ENCODE data around the gene UBFD1.

The UBFD1 gene

GRCh38 chr16:23528644-23529310, 28.8 kb upstream of the UBFD1 start:
- no peak overlapping the region for H3K9ac ChIP-seq (ENCODE audit: insufficient read length, low read depth)
- H3K9me3 ChIP-seq (ENCODE audit: insufficient read depth, low read length), result no peaks in the 10 kb centered on the region
- peaks cover 4% of the 10 kb centered on the region for H3K4me1 ChIP-seq (ENCODE audit: insufficient read depth, insufficient read length)
- no peak for DNase-seq (ENCODE audit: low read depth, low spot score)
- no peak for TF ChIP-seq ZNF274 (IDR thresholded peaks at IDR 0.05; ENCODE audit: low read depth, low read length)
- no peak for TF ChIP-seq YY1 (IDR thresholded peaks at IDR 0.05; ENCODE audit: insufficient read depth, insufficient read length)
- TF ChIP-seq SUZ12 (IDR thresholded peaks at IDR 0.05; ENCODE audit: extremely low read depth, insufficient read depth, insufficient read length), result no peak
- no peaks in the 10 kb centered on the region for H3K27me3 ChIP-seq (ENCODE audit: insufficient read depth, insufficient read length)
- no peak overlapping the region for H3K4me3 ChIP-seq (ENCODE audit: insufficient read length, low read depth)
- peaks cover 89% of the 10 kb centered on the region for H3K36me3 ChIP-seq (ENCODE audit: insufficient read depth, insufficient read length, low read length)

GRCh38 chr16:23530062-23530461, 27.5 kb upstream of the UBFD1 start:
- H3K9ac ChIP-seq (ENCODE audit: insufficient read length, low read depth), result no peak overlapping the region
- no peak overlapping the region for H3K4me3 ChIP-seq (ENCODE audit: insufficient read length, low read depth)
- TF ChIP-seq SUZ12 (IDR thresholded peaks at IDR 0.05; ENCODE audit: extremely low read depth, insufficient read depth, insufficient read length) (no peak), YY1 (IDR thresholded peaks at IDR 0.05; ENCODE audit: insufficient read depth, insufficient read length) (no peak), ZNF274 (IDR thresholded peaks at IDR 0.05; ENCODE audit: low read depth, low read length) (no peak)
- H3K36me3 ChIP-seq (ENCODE audit: insufficient read depth, insufficient read length, low read length), result peaks cover 89% of the 10 kb centered on the region
- no peak for DNase-seq (ENCODE audit: low read depth, low spot score)
- no peaks in the 10 kb centered on the region for H3K27me3 ChIP-seq (ENCODE audit: insufficient read depth, insufficient read length)
- peaks cover 4% of the 10 kb centered on the region for H3K4me1 ChIP-seq (ENCODE audit: insufficient read depth, insufficient read length)
- no peaks in the 10 kb centered on the region for H3K9me3 ChIP-seq (ENCODE audit: insufficient read depth, low read length)

GRCh38 chr16:23532448-23532847, 25.1 kb upstream of the UBFD1 start:
- Histone ChIP-seq H3K36me3 (ENCODE audit: insufficient read depth, insufficient read length, low read length) (peaks cover 92% of the 10 kb centered on the region), H3K27me3 (ENCODE audit: insufficient read depth, insufficient read length) (no peaks in the 10 kb centered on the region), H3K4me1 (ENCODE audit: insufficient read depth, insufficient read length) (peaks cover 4% of the 10 kb centered on the region), H3K9ac (ENCODE audit: insufficient read length, low read depth) (no peak overlapping the region), H3K9me3 (ENCODE audit: insufficient read depth, low read length) (no peaks in the 10 kb centered on the region), H3K4me3 (ENCODE audit: insufficient read length, low read depth) (no peak overlapping the region)
- TF ChIP-seq YY1 (IDR thresholded peaks at IDR 0.05; ENCODE audit: insufficient read depth, insufficient read length) (no peak), SUZ12 (IDR thresholded peaks at IDR 0.05; ENCODE audit: extremely low read depth, insufficient read depth, insufficient read length) (no peak), ZNF274 (IDR thresholded peaks at IDR 0.05; ENCODE audit: low read depth, low read length) (no peak)
- no peak for DNase-seq (ENCODE audit: low read depth, low spot score)

GRCh38 chr16:23534868-23535860, 22.4 kb upstream of the UBFD1 start:
- H3K9me3 ChIP-seq (ENCODE audit: insufficient read depth, low read length), result no peaks in the 10 kb centered on the region
- no peak overlapping the region for H3K4me3 ChIP-seq (ENCODE audit: insufficient read length, low read depth)
- DNase-seq (ENCODE audit: low read depth, low spot score), result no peak
- no peaks in the 10 kb centered on the region for H3K4me1 ChIP-seq (ENCODE audit: insufficient read depth, insufficient read length)
- peaks cover 90% of the 10 kb centered on the region for H3K36me3 ChIP-seq (ENCODE audit: insufficient read depth, insufficient read length, low read length)
- no peaks in the 10 kb centered on the region for H3K27me3 ChIP-seq (ENCODE audit: insufficient read depth, insufficient read length)
- H3K9ac ChIP-seq (ENCODE audit: insufficient read length, low read depth), result no peak overlapping the region
- TF ChIP-seq YY1 (IDR thresholded peaks at IDR 0.05; ENCODE audit: insufficient read depth, insufficient read length) (no peak), SUZ12 (IDR thresholded peaks at IDR 0.05; ENCODE audit: extremely low read depth, insufficient read depth, insufficient read length) (no peak), ZNF274 (IDR thresholded peaks at IDR 0.05; ENCODE audit: low read depth, low read length) (no peak)

GRCh38 chr16:23535901-23536300, 21.6 kb upstream of the UBFD1 start:
- no peak for DNase-seq (ENCODE audit: low read depth, low spot score)
- H3K36me3 ChIP-seq (ENCODE audit: insufficient read depth, insufficient read length, low read length), result peaks cover 92% of the 10 kb centered on the region
- no peak overlapping the region for H3K4me3 ChIP-seq (ENCODE audit: insufficient read length, low read depth)

GRCh38 chr16:23537390-23537789, 20.1 kb upstream of the UBFD1 start:
- Histone ChIP-seq H3K27me3 (ENCODE audit: insufficient read depth, insufficient read length) (no peaks in the 10 kb centered on the region), H3K9me3 (ENCODE audit: insufficient read depth, low read length) (no peaks in the 10 kb centered on the region), H3K4me3 (ENCODE audit: insufficient read length, low read depth) (no peak overlapping the region), H3K4me1 (ENCODE audit: insufficient read depth, insufficient read length) (no peaks in the 10 kb centered on the region), H3K36me3 (ENCODE audit: insufficient read depth, insufficient read length, low read length) (peaks cover 93% of the 10 kb centered on the region), H3K9ac (ENCODE audit: insufficient read length, low read depth) (no peak overlapping the region)
- TF ChIP-seq SUZ12 (IDR thresholded peaks at IDR 0.05; ENCODE audit: extremely low read depth, insufficient read depth, insufficient read length), result no peak
- TF ChIP-seq ZNF274 (IDR thresholded peaks at IDR 0.05; ENCODE audit: low read depth, low read length), result no peak
- no peak for TF ChIP-seq YY1 (IDR thresholded peaks at IDR 0.05; ENCODE audit: insufficient read depth, insufficient read length)
- DNase-seq (ENCODE audit: low read depth, low spot score), result no peak

More at GRCh38 chr16:23535901-23536300, 21.6 kb upstream of the UBFD1 start:
- Histone ChIP-seq H3K9ac (ENCODE audit: insufficient read length, low read depth) (no peak overlapping the region), H3K4me1 (ENCODE audit: insufficient read depth, insufficient read length) (no peaks in the 10 kb centered on the region), H3K27me3 (ENCODE audit: insufficient read depth, insufficient read length) (no peaks in the 10 kb centered on the region), H3K9me3 (ENCODE audit: insufficient read depth, low read length) (no peaks in the 10 kb centered on the region)
- no peak for TF ChIP-seq ZNF274 (IDR thresholded peaks at IDR 0.05; ENCODE audit: low read depth, low read length)
- no peak for TF ChIP-seq YY1 (IDR thresholded peaks at IDR 0.05; ENCODE audit: insufficient read depth, insufficient read length)
- no peak for TF ChIP-seq SUZ12 (IDR thresholded peaks at IDR 0.05; ENCODE audit: extremely low read depth, insufficient read depth, insufficient read length)

GRCh38 chr16:23538919-23539278, 18.6 kb upstream of the UBFD1 start:
- no peak for DNase-seq (ENCODE audit: low read depth, low spot score)
- no peaks in the 10 kb centered on the region for H3K27me3 ChIP-seq (ENCODE audit: insufficient read depth, insufficient read length)
- no peaks in the 10 kb centered on the region for H3K9me3 ChIP-seq (ENCODE audit: insufficient read depth, low read length)
- peaks cover 94% of the 10 kb centered on the region for H3K36me3 ChIP-seq (ENCODE audit: insufficient read depth, insufficient read length, low read length)
- no peaks in the 10 kb centered on the region for H3K4me1 ChIP-seq (ENCODE audit: insufficient read depth, insufficient read length)
- TF ChIP-seq SUZ12 (IDR thresholded peaks at IDR 0.05; ENCODE audit: extremely low read depth, insufficient read depth, insufficient read length), result no peak
- H3K9ac ChIP-seq (ENCODE audit: insufficient read length, low read depth), result no peak overlapping the region
- H3K4me3 ChIP-seq (ENCODE audit: insufficient read length, low read depth), result no peak overlapping the region

All from NT2/D1 (cell line).